Liver (tissue), 3 donors: ENCODE results near the gene SERINC4.

Experiments
- GABPA ChIP-seq, 2 donors: IDR thresholded peaks in 1 of 2; conservative IDR thresholded peaks in 1 of 2; 2 replicates each; pipeline ENCODE4 v1.6.1; 2016; ENCODE audit warnings: antibody characterized with exemption in 2 of 2, mild to moderate bottlenecking in 1 of 2, moderate library complexity in 1 of 2
- HNF4A ChIP-seq, 2 donors: conservative IDR thresholded peaks; 2 replicates each; pipeline ENCODE4 v1.6.1; 2016; ENCODE audit warnings: antibody characterized with exemption in 2 of 2, mild to moderate bottlenecking in 2 of 2
- JUND ChIP-seq, 2 donors: IDR thresholded peaks; 2 replicates each; pipeline ENCODE4 v1.6.1; 2016; ENCODE audit warnings: antibody characterized with exemption in 2 of 2
- RAD21 ChIP-seq, 2 donors: IDR thresholded peaks; 2 replicates each; pipeline ENCODE4 v1.6.1; 2016; ENCODE audit warnings: antibody characterized with exemption in 2 of 2, mild to moderate bottlenecking in 2 of 2
- REST ChIP-seq: IDR thresholded peaks from 2 replicates; pipeline ENCODE4 v1.6.1; 2016; ENCODE audit warnings: antibody characterized with exemption, mild to moderate bottlenecking
- SP1 ChIP-seq: IDR thresholded peaks from 2 replicates; pipeline ENCODE4 v1.6.1; 2018; ENCODE audit warnings: antibody characterized with exemption, mild to moderate bottlenecking
- TAF1 ChIP-seq: conservative IDR thresholded peaks from 2 replicates; pipeline ENCODE4 v1.6.1; 2016; ENCODE audit warnings: antibody characterized with exemption, mild to moderate bottlenecking
- YY1 ChIP-seq: IDR thresholded peaks from 2 replicates; pipeline ENCODE4 v1.6.1; 2016; ENCODE audit warnings: antibody characterized with exemption, mild to moderate bottlenecking
- TF ChIP-seq, protein P1 (sequence below): fragments of 150-350 bp; IDR thresholded peaks from 2 replicates; pipeline ENCODE4 v1.5.1; 2017; ENCODE audit warnings: improper control_type of control experiment, low read depth, low read length; ENCODE audit not compliant: missing input control
- TF ChIP-seq, protein P2 (sequence below): IDR thresholded peaks from 2 replicates; pipeline ENCODE4 v1.6.1; 2016; ENCODE audit warnings: antibody characterized with exemption
- TF ChIP-seq, protein P3 (sequence below): IDR thresholded peaks from 2 replicates; pipeline ENCODE4 v1.6.1; 2016; ENCODE audit warnings: antibody characterized with exemption
- TF ChIP-seq, protein P4 (sequence below): IDR thresholded peaks from 2 replicates; pipeline ENCODE4 v1.6.1; 2016; ENCODE audit warnings: antibody characterized with exemption
- donor health status: healthy.
- donor health status: healthy.

DNA sequence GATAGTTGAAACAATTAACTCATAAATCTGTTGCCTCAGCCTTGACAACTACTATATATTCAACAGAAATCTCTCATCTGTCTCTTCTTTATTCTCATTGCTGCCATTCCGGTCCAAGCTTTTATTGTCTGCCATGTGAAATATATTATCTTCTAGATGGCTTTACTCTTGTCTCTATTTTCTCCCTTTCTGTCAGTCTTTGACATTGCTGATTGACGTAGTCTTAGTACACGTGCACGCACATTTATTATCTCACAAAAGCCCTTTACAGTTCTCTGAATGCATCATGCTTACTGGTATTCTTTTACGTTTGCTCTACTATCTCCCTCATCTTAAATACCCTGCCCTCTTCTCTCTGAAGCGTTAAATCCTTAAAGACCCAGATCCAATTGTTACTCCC is 48.1 kb downstream of the SERINC4 start:
- TF ChIP-seq, protein P1, sequence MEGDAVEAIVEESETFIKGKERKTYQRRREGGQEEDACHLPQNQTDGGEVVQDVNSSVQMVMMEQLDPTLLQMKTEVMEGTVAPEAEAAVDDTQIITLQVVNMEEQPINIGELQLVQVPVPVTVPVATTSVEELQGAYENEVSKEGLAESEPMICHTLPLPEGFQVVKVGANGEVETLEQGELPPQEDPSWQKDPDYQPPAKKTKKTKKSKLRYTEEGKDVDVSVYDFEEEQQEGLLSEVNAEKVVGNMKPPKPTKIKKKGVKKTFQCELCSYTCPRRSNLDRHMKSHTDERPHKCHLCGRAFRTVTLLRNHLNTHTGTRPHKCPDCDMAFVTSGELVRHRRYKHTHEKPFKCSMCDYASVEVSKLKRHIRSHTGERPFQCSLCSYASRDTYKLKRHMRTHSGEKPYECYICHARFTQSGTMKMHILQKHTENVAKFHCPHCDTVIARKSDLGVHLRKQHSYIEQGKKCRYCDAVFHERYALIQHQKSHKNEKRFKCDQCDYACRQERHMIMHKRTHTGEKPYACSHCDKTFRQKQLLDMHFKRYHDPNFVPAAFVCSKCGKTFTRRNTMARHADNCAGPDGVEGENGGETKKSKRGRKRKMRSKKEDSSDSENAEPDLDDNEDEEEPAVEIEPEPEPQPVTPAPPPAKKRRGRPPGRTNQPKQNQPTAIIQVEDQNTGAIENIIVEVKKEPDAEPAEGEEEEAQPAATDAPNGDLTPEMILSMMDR: no peak
- TF ChIP-seq, protein P2, sequence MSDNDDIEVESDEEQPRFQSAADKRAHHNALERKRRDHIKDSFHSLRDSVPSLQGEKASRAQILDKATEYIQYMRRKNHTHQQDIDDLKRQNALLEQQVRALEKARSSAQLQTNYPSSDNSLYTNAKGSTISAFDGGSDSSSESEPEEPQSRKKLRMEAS: no peak
- TF ChIP-seq TAF1 (no peak), YY1 (no peak), GABPA (IDR thresholded peaks at IDR 0.05 in 1 of 2, conservative IDR thresholded peaks at IDR 0.05 in 1 of 2) (no peak), RAD21 (IDR thresholded peaks at IDR 0.05) (no peak), REST (no peak), SP1 (no peak), HNF4A (conservative IDR thresholded peaks at IDR 0.05) (no peak), JUND (IDR thresholded peaks at IDR 0.05) (no peak)
- TF ChIP-seq, protein P3, sequence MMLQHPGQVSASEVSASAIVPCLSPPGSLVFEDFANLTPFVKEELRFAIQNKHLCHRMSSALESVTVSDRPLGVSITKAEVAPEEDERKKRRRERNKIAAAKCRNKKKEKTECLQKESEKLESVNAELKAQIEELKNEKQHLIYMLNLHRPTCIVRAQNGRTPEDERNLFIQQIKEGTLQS: no peak
- TF ChIP-seq, protein P4, sequence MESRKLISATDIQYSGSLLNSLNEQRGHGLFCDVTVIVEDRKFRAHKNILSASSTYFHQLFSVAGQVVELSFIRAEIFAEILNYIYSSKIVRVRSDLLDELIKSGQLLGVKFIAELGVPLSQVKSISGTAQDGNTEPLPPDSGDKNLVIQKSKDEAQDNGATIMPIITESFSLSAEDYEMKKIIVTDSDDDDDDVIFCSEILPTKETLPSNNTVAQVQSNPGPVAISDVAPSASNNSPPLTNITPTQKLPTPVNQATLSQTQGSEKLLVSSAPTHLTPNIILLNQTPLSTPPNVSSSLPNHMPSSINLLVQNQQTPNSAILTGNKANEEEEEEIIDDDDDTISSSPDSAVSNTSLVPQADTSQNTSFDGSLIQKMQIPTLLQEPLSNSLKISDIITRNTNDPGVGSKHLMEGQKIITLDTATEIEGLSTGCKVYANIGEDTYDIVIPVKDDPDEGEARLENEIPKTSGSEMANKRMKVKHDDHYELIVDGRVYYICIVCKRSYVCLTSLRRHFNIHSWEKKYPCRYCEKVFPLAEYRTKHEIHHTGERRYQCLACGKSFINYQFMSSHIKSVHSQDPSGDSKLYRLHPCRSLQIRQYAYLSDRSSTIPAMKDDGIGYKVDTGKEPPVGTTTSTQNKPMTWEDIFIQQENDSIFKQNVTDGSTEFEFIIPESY: no peak
